ENCODE measurements around the gene SVOPL. TPM values are rescaled to one million over a fixed set of nuclear protein-coding genes. Genes with fewer than 3 reads are reported as not detected.

SVOPL gene
- not detected in 2 replicates for total RNA-seq

- TF ChIP-seq, protein P1, sequence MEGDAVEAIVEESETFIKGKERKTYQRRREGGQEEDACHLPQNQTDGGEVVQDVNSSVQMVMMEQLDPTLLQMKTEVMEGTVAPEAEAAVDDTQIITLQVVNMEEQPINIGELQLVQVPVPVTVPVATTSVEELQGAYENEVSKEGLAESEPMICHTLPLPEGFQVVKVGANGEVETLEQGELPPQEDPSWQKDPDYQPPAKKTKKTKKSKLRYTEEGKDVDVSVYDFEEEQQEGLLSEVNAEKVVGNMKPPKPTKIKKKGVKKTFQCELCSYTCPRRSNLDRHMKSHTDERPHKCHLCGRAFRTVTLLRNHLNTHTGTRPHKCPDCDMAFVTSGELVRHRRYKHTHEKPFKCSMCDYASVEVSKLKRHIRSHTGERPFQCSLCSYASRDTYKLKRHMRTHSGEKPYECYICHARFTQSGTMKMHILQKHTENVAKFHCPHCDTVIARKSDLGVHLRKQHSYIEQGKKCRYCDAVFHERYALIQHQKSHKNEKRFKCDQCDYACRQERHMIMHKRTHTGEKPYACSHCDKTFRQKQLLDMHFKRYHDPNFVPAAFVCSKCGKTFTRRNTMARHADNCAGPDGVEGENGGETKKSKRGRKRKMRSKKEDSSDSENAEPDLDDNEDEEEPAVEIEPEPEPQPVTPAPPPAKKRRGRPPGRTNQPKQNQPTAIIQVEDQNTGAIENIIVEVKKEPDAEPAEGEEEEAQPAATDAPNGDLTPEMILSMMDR (IDR thresholded peaks at IDR 0.05; ENCODE audit: insufficient read depth, low read depth, low read length), result no peak
- no peak within 1 kb of the TSS for H3K4me3 ChIP-seq (ENCODE audit: low read depth, low read length)
- no peak for DNase-seq (ENCODE audit: low read depth)
These were observed at the start of gene SVOPL for GRCh38 chr7:138700857-138701536. Gene SVOPL, minus strand, starts transcription at chr7:138701362. Its CDS starts 22,317 bp downstream, at chr7:138679045.

DNA sequence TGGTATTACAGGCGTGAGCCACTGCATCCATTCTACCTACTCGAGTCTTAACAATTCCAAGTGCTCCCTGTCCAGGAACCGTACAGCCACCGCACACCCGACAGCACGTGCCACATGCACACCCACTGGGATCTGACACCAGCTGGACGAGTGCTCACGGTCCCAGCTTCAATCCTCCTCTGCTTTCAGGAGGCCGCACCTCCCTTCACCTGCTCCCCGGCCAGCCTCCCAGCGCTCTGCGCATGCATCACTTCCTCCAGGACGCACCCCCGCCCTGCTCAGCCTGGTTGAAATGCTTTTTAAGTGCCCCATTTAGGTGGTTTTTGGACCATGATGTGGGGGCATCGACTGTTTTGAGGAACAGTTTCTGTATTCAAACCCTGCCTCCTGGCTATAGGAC lies 49.3 kb upstream of the SVOPL start:
- H3K4me3 ChIP-seq (ENCODE audit: low read depth, low read length), result no peak overlapping the region
- TF ChIP-seq, protein P1 (IDR thresholded peaks at IDR 0.05; ENCODE audit: insufficient read depth, low read depth, low read length), result no peak
- DNase-seq (ENCODE audit: low read depth), result no peak

- no peak for DNase-seq (ENCODE audit: low read depth)
- H3K4me3 ChIP-seq (ENCODE audit: low read depth, low read length), result no peak overlapping the region
- TF ChIP-seq, protein P1 (IDR thresholded peaks at IDR 0.05; ENCODE audit: insufficient read depth, low read depth, low read length), result no peak
These were observed 48.8 kb upstream of the SVOPL start for GRCh38 chr7:138749960-138750359.

- no peak overlapping the region for H3K4me3 ChIP-seq (ENCODE audit: low read depth, low read length)
- TF ChIP-seq, protein P1 (IDR thresholded peaks at IDR 0.05; ENCODE audit: insufficient read depth, low read depth, low read length), result no peak
- no peak for DNase-seq (ENCODE audit: low read depth)
These were observed 47.5 kb upstream of the SVOPL start for GRCh38 chr7:138748666-138749065.

- TF ChIP-seq, protein P1 (IDR thresholded peaks at IDR 0.05; ENCODE audit: insufficient read depth, low read depth, low read length), result no peak
- no peak overlapping the region for H3K4me3 ChIP-seq (ENCODE audit: low read depth, low read length)
- DNase-seq (ENCODE audit: low read depth), result no peak
These were observed 44.9 kb upstream of the SVOPL start for GRCh38 chr7:138746073-138746472.

GRCh38 chr7:138745189-138745588 lies 44.0 kb upstream of the SVOPL start:
- no peak overlapping the region for H3K4me3 ChIP-seq (ENCODE audit: low read depth, low read length)
- TF ChIP-seq, protein P1 (IDR thresholded peaks at IDR 0.05; ENCODE audit: insufficient read depth, low read depth, low read length), result no peak
- no peak for DNase-seq (ENCODE audit: low read depth)

DNA sequence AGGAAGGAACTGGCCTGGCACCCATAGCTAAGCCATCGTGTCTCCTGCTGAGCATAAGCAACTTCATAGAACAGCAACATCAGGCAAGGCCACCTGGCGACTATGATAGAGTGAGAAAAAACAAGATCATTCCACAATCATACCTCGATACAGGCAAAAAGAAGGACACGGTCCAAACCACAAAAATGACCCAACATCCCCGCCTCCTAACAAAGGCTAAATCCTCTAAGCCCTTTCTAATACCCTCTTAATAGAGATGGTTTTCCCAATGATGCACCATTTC lies 40.2 kb upstream of the SVOPL start:
- TF ChIP-seq, protein P1 (IDR thresholded peaks at IDR 0.05; ENCODE audit: insufficient read depth, low read depth, low read length), result no peak
- no peak for DNase-seq (ENCODE audit: low read depth)
- no peak overlapping the region for H3K4me3 ChIP-seq (ENCODE audit: low read depth, low read length)

Data from fibroblast of villous mesenchyme (primary cell).